Liver (tissue), 3 donors: ENCODE data around the gene ATP6V1G2.
A peak's percentile ranks its signal among the peaks of the same experiment; 100 is the strongest.

Source experiments
- FOXA1 ChIP-seq: IDR thresholded peaks from 2 replicates; pipeline ENCODE4 v1.6.1; 2016; ENCODE audit warnings: antibody characterized with exemption
- JUND ChIP-seq, 2 donors: IDR thresholded peaks; 2 replicates each; pipeline ENCODE4 v1.6.1; 2016; ENCODE audit warnings: antibody characterized with exemption in 2 of 2
- MAX ChIP-seq: IDR thresholded peaks from 2 replicates; pipeline ENCODE4 v1.6.1; 2016; ENCODE audit warnings: antibody characterized with exemption
- RAD21 ChIP-seq, 2 donors: IDR thresholded peaks; 2 replicates each; pipeline ENCODE4 v1.6.1; 2016; ENCODE audit warnings: antibody characterized with exemption in 2 of 2, mild to moderate bottlenecking in 2 of 2
- SP1 ChIP-seq: IDR thresholded peaks from 2 replicates; pipeline ENCODE4 v1.6.1; 2018; ENCODE audit warnings: antibody characterized with exemption, mild to moderate bottlenecking
- TAF1 ChIP-seq: conservative IDR thresholded peaks from 2 replicates; pipeline ENCODE4 v1.6.1; 2016; ENCODE audit warnings: antibody characterized with exemption, mild to moderate bottlenecking
- YY1 ChIP-seq: IDR thresholded peaks from 2 replicates; pipeline ENCODE4 v1.6.1; 2016; ENCODE audit warnings: antibody characterized with exemption, mild to moderate bottlenecking
- TF ChIP-seq, protein P1 (sequence below): fragments of 150-350 bp; IDR thresholded peaks from 2 replicates; pipeline ENCODE4 v1.5.1; 2017; ENCODE audit warnings: improper control_type of control experiment, low read depth, low read length; ENCODE audit not compliant: missing input control
- TF ChIP-seq, protein P2 (sequence below): IDR thresholded peaks from 2 replicates; pipeline ENCODE4 v1.6.1; 2016; ENCODE audit warnings: antibody characterized with exemption, mild to moderate bottlenecking
- donor health status: healthy.
- donor health status: healthy.

- TF ChIP-seq, protein P1, sequence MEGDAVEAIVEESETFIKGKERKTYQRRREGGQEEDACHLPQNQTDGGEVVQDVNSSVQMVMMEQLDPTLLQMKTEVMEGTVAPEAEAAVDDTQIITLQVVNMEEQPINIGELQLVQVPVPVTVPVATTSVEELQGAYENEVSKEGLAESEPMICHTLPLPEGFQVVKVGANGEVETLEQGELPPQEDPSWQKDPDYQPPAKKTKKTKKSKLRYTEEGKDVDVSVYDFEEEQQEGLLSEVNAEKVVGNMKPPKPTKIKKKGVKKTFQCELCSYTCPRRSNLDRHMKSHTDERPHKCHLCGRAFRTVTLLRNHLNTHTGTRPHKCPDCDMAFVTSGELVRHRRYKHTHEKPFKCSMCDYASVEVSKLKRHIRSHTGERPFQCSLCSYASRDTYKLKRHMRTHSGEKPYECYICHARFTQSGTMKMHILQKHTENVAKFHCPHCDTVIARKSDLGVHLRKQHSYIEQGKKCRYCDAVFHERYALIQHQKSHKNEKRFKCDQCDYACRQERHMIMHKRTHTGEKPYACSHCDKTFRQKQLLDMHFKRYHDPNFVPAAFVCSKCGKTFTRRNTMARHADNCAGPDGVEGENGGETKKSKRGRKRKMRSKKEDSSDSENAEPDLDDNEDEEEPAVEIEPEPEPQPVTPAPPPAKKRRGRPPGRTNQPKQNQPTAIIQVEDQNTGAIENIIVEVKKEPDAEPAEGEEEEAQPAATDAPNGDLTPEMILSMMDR: no peak
- TF ChIP-seq MAX (peak; percentile 14), RAD21 (IDR thresholded peaks at IDR 0.05) (no peak), YY1 (no peak), FOXA1 (no peak), JUND (IDR thresholded peaks at IDR 0.05) (no peak), SP1 (peak; percentile 13), TAF1 (no peak)
- TF ChIP-seq, protein P2, sequence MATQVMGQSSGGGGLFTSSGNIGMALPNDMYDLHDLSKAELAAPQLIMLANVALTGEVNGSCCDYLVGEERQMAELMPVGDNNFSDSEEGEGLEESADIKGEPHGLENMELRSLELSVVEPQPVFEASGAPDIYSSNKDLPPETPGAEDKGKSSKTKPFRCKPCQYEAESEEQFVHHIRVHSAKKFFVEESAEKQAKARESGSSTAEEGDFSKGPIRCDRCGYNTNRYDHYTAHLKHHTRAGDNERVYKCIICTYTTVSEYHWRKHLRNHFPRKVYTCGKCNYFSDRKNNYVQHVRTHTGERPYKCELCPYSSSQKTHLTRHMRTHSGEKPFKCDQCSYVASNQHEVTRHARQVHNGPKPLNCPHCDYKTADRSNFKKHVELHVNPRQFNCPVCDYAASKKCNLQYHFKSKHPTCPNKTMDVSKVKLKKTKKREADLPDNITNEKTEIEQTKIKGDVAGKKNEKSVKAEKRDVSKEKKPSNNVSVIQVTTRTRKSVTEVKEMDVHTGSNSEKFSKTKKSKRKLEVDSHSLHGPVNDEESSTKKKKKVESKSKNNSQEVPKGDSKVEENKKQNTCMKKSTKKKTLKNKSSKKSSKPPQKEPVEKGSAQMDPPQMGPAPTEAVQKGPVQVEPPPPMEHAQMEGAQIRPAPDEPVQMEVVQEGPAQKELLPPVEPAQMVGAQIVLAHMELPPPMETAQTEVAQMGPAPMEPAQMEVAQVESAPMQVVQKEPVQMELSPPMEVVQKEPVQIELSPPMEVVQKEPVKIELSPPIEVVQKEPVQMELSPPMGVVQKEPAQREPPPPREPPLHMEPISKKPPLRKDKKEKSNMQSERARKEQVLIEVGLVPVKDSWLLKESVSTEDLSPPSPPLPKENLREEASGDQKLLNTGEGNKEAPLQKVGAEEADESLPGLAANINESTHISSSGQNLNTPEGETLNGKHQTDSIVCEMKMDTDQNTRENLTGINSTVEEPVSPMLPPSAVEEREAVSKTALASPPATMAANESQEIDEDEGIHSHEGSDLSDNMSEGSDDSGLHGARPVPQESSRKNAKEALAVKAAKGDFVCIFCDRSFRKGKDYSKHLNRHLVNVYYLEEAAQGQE: no peak
Measured at GRCh38 chr6:31497531-31498476, 48.6 kb downstream of the ATP6V1G2 start, which contains the start of gene MICB.
